Measurements from ENCODE around the gene PADI2.
A peak's percentile ranks its signal among the peaks of the same experiment; 100 is the strongest.

PADI2 gene

GRCh38 chr1:17109892-17110554 is 9.2 kb downstream of the PADI2 start:
- ChIA-PET CTCF (no interaction called here), POLR2A (no interaction called here)
- DNase-seq: no peak
- H3K27ac ChIP-seq (ENCODE audit: insufficient read depth in 1 of 2, low read depth in 1 of 2, low read length in 2 of 2, poor library complexity in 1 of 2, severe bottlenecking in 2 of 2): no peak overlapping the region
- WGBS (ENCODE audit: insufficient coverage): 76% methylated on average over 3 of the region's 5 CpGs
- no peaks in the 10 kb centered on the region for H3K36me3 ChIP-seq (ENCODE audit: control insufficient read depth in 4 of 4, insufficient read depth in 4 of 4, low read length in 3 of 4)
- H3K9me3 ChIP-seq (ENCODE audit: control extremely low read depth in 1 of 5, control insufficient read depth in 4 of 5, insufficient read depth in 2 of 5, low read depth in 1 of 5, low read length in 4 of 5): no peaks in the 10 kb centered on the region
- H3K4me3 ChIP-seq (ENCODE audit: control insufficient read depth in 1 of 7, extremely low read depth in 1 of 7, insufficient read depth in 4 of 7, low read depth in 2 of 7, low read length in 6 of 7): no peak overlapping the region
- H3K4me1 ChIP-seq (ENCODE audit: control extremely low read depth in 1 of 4, control insufficient read depth in 4 of 4, insufficient read depth in 4 of 4, low read length in 3 of 4): peaks cover 0 to 10% (median 6%) of the 10 kb centered on the region in 4 experiments
- H3K27me3 ChIP-seq (replicated peaks in 2 of 5; ENCODE audit: control insufficient read depth in 4 of 5, insufficient read depth in 5 of 5, low read length in 4 of 5): no peaks in the 10 kb centered on the region

DNA sequence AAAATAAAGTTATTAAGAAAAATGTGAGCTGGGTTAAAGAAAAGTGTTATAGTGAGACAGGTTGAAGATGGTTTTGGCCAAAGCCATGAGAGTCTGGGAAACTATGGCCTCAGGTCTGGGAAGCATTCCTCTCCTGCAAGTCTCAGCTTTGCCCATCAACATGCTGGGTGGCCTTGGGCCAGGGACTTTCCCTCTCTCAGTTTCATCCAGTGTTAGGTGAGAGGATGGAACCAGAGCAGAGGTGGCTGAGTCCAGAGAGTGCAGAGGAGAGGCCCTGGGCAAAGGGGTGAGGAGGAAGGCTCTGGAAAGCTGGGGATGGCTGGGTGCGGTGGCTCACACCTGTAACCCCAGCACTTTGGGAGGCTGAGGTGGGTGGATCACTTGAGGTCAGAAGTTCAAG is 10.5 kb downstream of the PADI2 start:
- CTCF ChIA-PET: no interaction called here

GRCh38 chr1:17108360-17108759 is 10.9 kb downstream of the PADI2 start:
- ChIA-PET CTCF (no interaction called here), POLR2A (interaction anchor here (0.5 kb wide), 1 partner anchor 54 kb away, joined by 3 read pairs; no protein-coding TSS in a partner anchor)
- Histone ChIP-seq H3K36me3 (ENCODE audit: control insufficient read depth in 4 of 4, insufficient read depth in 4 of 4, low read length in 3 of 4) (no peaks in the 10 kb centered on the region), H3K4me3 (ENCODE audit: control insufficient read depth in 1 of 7, extremely low read depth in 1 of 7, insufficient read depth in 4 of 7, low read depth in 2 of 7, low read length in 6 of 7) (no peak overlapping the region), H3K4me1 (ENCODE audit: control extremely low read depth in 1 of 4, control insufficient read depth in 4 of 4, insufficient read depth in 4 of 4, low read length in 3 of 4) (peaks cover 0 to 10% (median 6%) of the 10 kb centered on the region in 4 experiments), H3K9me3 (ENCODE audit: control extremely low read depth in 1 of 5, control insufficient read depth in 4 of 5, insufficient read depth in 2 of 5, low read depth in 1 of 5, low read length in 4 of 5) (no peaks in the 10 kb centered on the region), H3K27ac (ENCODE audit: insufficient read depth in 1 of 2, low read depth in 1 of 2, low read length in 2 of 2, poor library complexity in 1 of 2, severe bottlenecking in 2 of 2) (no peak overlapping the region), H3K27me3 (replicated peaks in 2 of 5; ENCODE audit: control insufficient read depth in 4 of 5, insufficient read depth in 5 of 5, low read length in 4 of 5) (no peaks in the 10 kb centered on the region)
- DNase-seq: no peak
- WGBS (ENCODE audit: insufficient coverage): 97% methylated on average over 7 of the region's 8 CpGs

More for the DNA sequence above, 10.5 kb downstream of the PADI2 start:
- Histone ChIP-seq H3K4me3 (ENCODE audit: control insufficient read depth in 1 of 7, extremely low read depth in 1 of 7, insufficient read depth in 4 of 7, low read depth in 2 of 7, low read length in 6 of 7) (no peak overlapping the region), H3K27ac (ENCODE audit: insufficient read depth in 1 of 2, low read depth in 1 of 2, low read length in 2 of 2, poor library complexity in 1 of 2, severe bottlenecking in 2 of 2) (no peak overlapping the region), H3K36me3 (ENCODE audit: control insufficient read depth in 4 of 4, insufficient read depth in 4 of 4, low read length in 3 of 4) (no peaks in the 10 kb centered on the region), H3K27me3 (replicated peaks in 2 of 5; ENCODE audit: control insufficient read depth in 4 of 5, insufficient read depth in 5 of 5, low read length in 4 of 5) (no peaks in the 10 kb centered on the region), H3K4me1 (ENCODE audit: control extremely low read depth in 1 of 4, control insufficient read depth in 4 of 4, insufficient read depth in 4 of 4, low read length in 3 of 4) (peaks cover 0 to 10% (median 6%) of the 10 kb centered on the region in 4 experiments), H3K9me3 (ENCODE audit: control extremely low read depth in 1 of 5, control insufficient read depth in 4 of 5, insufficient read depth in 2 of 5, low read depth in 1 of 5, low read length in 4 of 5) (no peaks in the 10 kb centered on the region)
- POLR2A ChIA-PET: interaction anchor here (0.5 kb wide), 1 partner anchor 55 kb away, joined by 3 read pairs; no protein-coding TSS in a partner anchor
- no CpG with 5 or more reads among the region's 1 CpG for WGBS (ENCODE audit: insufficient coverage)
- no peak for DNase-seq

GRCh38 chr1:17104782-17105181 is 14.5 kb downstream of the PADI2 start:
- H3K4me3 ChIP-seq (ENCODE audit: control insufficient read depth in 1 of 7, extremely low read depth in 1 of 7, insufficient read depth in 4 of 7, low read depth in 2 of 7, low read length in 6 of 7): no peak overlapping the region
- no peak overlapping the region for H3K27ac ChIP-seq (ENCODE audit: insufficient read depth in 1 of 2, low read depth in 1 of 2, low read length in 2 of 2, poor library complexity in 1 of 2, severe bottlenecking in 2 of 2)
- no peak for DNase-seq
- ChIA-PET CTCF (no interaction called here), POLR2A (no interaction called here)
- H3K4me1 ChIP-seq (ENCODE audit: control extremely low read depth in 1 of 4, control insufficient read depth in 4 of 4, insufficient read depth in 4 of 4, low read length in 3 of 4): peaks cover 0 to 4% (median 1%) of the 10 kb centered on the region in 4 experiments
- no peaks in the 10 kb centered on the region for H3K36me3 ChIP-seq (ENCODE audit: control insufficient read depth in 4 of 4, insufficient read depth in 4 of 4, low read length in 3 of 4)
- WGBS (ENCODE audit: insufficient coverage): 96% methylated on average over 15 of the region's 17 CpGs
- no peaks in the 10 kb centered on the region for H3K27me3 ChIP-seq (replicated peaks in 2 of 5; ENCODE audit: control insufficient read depth in 4 of 5, insufficient read depth in 5 of 5, low read length in 4 of 5)
- H3K9me3 ChIP-seq (ENCODE audit: control extremely low read depth in 1 of 5, control insufficient read depth in 4 of 5, insufficient read depth in 2 of 5, low read depth in 1 of 5, low read length in 4 of 5): no peaks in the 10 kb centered on the region

DNA sequence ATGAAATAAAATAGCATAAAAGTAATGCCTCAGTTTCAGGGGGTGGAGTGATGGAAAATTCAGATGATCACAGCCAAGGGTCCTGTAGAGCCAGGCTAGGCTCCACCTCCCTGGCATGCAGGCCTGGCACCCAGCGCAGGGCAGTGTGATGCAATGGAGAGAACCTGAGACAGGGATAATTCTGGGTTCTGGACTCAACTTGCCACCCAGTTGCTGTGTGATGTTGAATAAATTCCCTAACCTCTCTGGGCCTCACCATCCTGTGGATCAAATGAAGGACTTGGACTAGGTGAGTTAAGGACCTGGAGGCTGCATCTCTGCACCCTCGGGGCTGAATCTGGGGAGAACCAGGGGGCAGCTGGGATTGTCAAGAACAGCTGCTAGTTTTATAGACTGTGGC is 17.0 kb downstream of the PADI2 start:
- no peak overlapping the region for H3K27ac ChIP-seq (ENCODE audit: insufficient read depth in 1 of 2, low read depth in 1 of 2, low read length in 2 of 2, poor library complexity in 1 of 2, severe bottlenecking in 2 of 2)
- ChIA-PET CTCF (no interaction called here), POLR2A (no interaction called here)
- no peaks in the 10 kb centered on the region for H3K9me3 ChIP-seq (ENCODE audit: control extremely low read depth in 1 of 5, control insufficient read depth in 4 of 5, insufficient read depth in 2 of 5, low read depth in 1 of 5, low read length in 4 of 5)
- no peaks in the 10 kb centered on the region for H3K36me3 ChIP-seq (ENCODE audit: control insufficient read depth in 4 of 4, insufficient read depth in 4 of 4, low read length in 3 of 4)
- DNase-seq: no peak
- H3K4me3 ChIP-seq (ENCODE audit: control insufficient read depth in 1 of 7, extremely low read depth in 1 of 7, insufficient read depth in 4 of 7, low read depth in 2 of 7, low read length in 6 of 7): no peak overlapping the region
- no peaks in the 10 kb centered on the region for H3K27me3 ChIP-seq (replicated peaks in 2 of 5; ENCODE audit: control insufficient read depth in 4 of 5, insufficient read depth in 5 of 5, low read length in 4 of 5)
- 100% methylated on average over 1 of the region's 2 CpGs for WGBS (ENCODE audit: insufficient coverage)
- peaks cover 0 to 25% (median 3%) of the 10 kb centered on the region in 4 experiments for H3K4me1 ChIP-seq (ENCODE audit: control extremely low read depth in 1 of 4, control insufficient read depth in 4 of 4, insufficient read depth in 4 of 4, low read length in 3 of 4)

DNA sequence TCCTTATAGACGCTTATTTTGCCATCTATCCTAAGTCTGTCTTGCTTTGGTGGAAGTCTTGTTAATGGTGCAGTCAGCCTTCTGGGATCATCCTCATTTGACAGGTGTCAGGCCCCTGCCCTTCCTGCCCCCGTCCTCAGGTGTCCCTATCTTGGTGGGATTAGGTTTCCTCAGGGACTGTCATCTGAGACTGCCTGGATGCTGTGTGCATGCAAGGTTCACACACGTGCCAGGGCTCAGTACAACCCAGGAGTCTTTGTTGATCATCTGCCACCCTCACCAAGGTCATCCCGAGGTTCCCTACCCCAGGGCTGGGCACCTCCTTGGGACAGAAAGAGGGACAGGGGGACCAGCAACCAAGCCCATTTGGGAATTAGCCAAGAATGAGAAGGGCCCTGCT is 18.0 kb downstream of the PADI2 start:
- no peak overlapping the region for H3K4me3 ChIP-seq (ENCODE audit: control insufficient read depth in 1 of 7, extremely low read depth in 1 of 7, insufficient read depth in 4 of 7, low read depth in 2 of 7, low read length in 6 of 7)
- ChIA-PET CTCF (no interaction called here), POLR2A (no interaction called here)
- no peak for DNase-seq
- H3K9me3 ChIP-seq (ENCODE audit: control extremely low read depth in 1 of 5, control insufficient read depth in 4 of 5, insufficient read depth in 2 of 5, low read depth in 1 of 5, low read length in 4 of 5): no peaks in the 10 kb centered on the region
- peaks cover 2 to 25% (median 3%) of the 10 kb centered on the region in 4 experiments for H3K4me1 ChIP-seq (ENCODE audit: control extremely low read depth in 1 of 4, control insufficient read depth in 4 of 4, insufficient read depth in 4 of 4, low read length in 3 of 4)
- WGBS (ENCODE audit: insufficient coverage): 100% methylated on average over 4 of the region's 4 CpGs
- H3K36me3 ChIP-seq (ENCODE audit: control insufficient read depth in 4 of 4, insufficient read depth in 4 of 4, low read length in 3 of 4): no peaks in the 10 kb centered on the region
- no peaks in the 10 kb centered on the region for H3K27me3 ChIP-seq (replicated peaks in 2 of 5; ENCODE audit: control insufficient read depth in 4 of 5, insufficient read depth in 5 of 5, low read length in 4 of 5)
- no peak overlapping the region for H3K27ac ChIP-seq (ENCODE audit: insufficient read depth in 1 of 2, low read depth in 1 of 2, low read length in 2 of 2, poor library complexity in 1 of 2, severe bottlenecking in 2 of 2)

- no peaks in the 10 kb centered on the region for H3K36me3 ChIP-seq (ENCODE audit: control insufficient read depth in 4 of 4, insufficient read depth in 4 of 4, low read length in 3 of 4)
- WGBS (ENCODE audit: insufficient coverage): 15% methylated on average over 2 of the region's 10 CpGs
- no peak overlapping the region for H3K27ac ChIP-seq (ENCODE audit: insufficient read depth in 1 of 2, low read depth in 1 of 2, low read length in 2 of 2, poor library complexity in 1 of 2, severe bottlenecking in 2 of 2)
- no peak overlapping the region for H3K4me3 ChIP-seq (ENCODE audit: control insufficient read depth in 1 of 7, extremely low read depth in 1 of 7, insufficient read depth in 4 of 7, low read depth in 2 of 7, low read length in 6 of 7)
- H3K27me3 ChIP-seq (replicated peaks in 2 of 5; ENCODE audit: control insufficient read depth in 4 of 5, insufficient read depth in 5 of 5, low read length in 4 of 5): no peaks in the 10 kb centered on the region
- CTCF ChIA-PET: no interaction called here
- DNase-seq: peak in 1 of 3 donors; percentile 41
- peaks cover 2 to 25% (median 3%) of the 10 kb centered on the region in 4 experiments for H3K4me1 ChIP-seq (ENCODE audit: control extremely low read depth in 1 of 4, control insufficient read depth in 4 of 4, insufficient read depth in 4 of 4, low read length in 3 of 4)
- no peaks in the 10 kb centered on the region for H3K9me3 ChIP-seq (ENCODE audit: control extremely low read depth in 1 of 5, control insufficient read depth in 4 of 5, insufficient read depth in 2 of 5, low read depth in 1 of 5, low read length in 4 of 5)
- POLR2A ChIA-PET: no interaction called here
These were observed 19.5 kb downstream of the PADI2 start for GRCh38 chr1:17099616-17100340.
